Natural killer cell (primary cell): ENCODE measurements around the gene ITIH2. TPM values are rescaled to one million over a fixed set of nuclear protein-coding genes. Genes with fewer than 3 reads are reported as not detected.
A peak's percentile ranks its signal among the peaks of the same experiment; 100 is the strongest.

ENCODE experiments used
- ATAC-seq, 3 donors: fragments of 150-1000 bp in 2 of 3; fragments of 200-7000 bp in 1 of 3; cut with Tn5 transposase; 1 replicate in 1 of 3; 2 replicates in 2 of 3; pipeline ENCODE4 v1.10.0; 2021; ENCODE audit warnings: mild to moderate bottlenecking in 2 of 3, moderate library complexity in 2 of 3
- DNase-seq, 2 donors: peaks; one replicate each; pipeline versions ENCODE4 v3.0.0 to v3.0.0-alpha.2; 2013 to 2021; ENCODE audit warnings: mixed read lengths in 1 of 2
- H3K27ac ChIP-seq: one replicate; pipeline ENCODE4 v1.5.1; 2013; ENCODE audit warnings: mild to moderate bottlenecking, low read length
- H3K27me3 ChIP-seq: one replicate; pipeline ENCODE4 v1.6.1; 2013; ENCODE audit warnings: low read length; ENCODE audit not compliant: control insufficient read depth, insufficient read depth
- H3K36me3 ChIP-seq: one replicate; pipeline ENCODE4 v1.6.1; 2013; ENCODE audit warnings: low read length; ENCODE audit not compliant: control insufficient read depth, insufficient read depth
- H3K4me1 ChIP-seq: one replicate; pipeline ENCODE4 v1.6.1; 2013; ENCODE audit warnings: low read length; ENCODE audit not compliant: control insufficient read depth, insufficient read depth
- H3K4me3 ChIP-seq: one replicate; pipeline ENCODE4 v1.5.1; 2013; ENCODE audit warnings: low read length
- H3K9me3 ChIP-seq: one replicate; pipeline ENCODE4 v1.6.1; 2013; ENCODE audit warnings: low read length; ENCODE audit not compliant: control insufficient read depth, insufficient read depth
- H3K27ac Mint-ChIP-seq, 2 donors: one replicate each; pipeline ENCODE4 v1.8.0; 2022; ENCODE audit warnings: mild to moderate bottlenecking in 2 of 2, mixed read lengths in 2 of 2, moderate library complexity in 1 of 2
- H3K27me3 Mint-ChIP-seq, 2 donors: one replicate each; pipeline ENCODE4 v1.8.0; 2022; ENCODE audit warnings: low read depth in 2 of 2, mixed read lengths in 2 of 2
- H3K36me3 Mint-ChIP-seq: one replicate; pipeline ENCODE4 v1.8.0; 2022; ENCODE audit warnings: mixed read lengths
- H3K4me1 Mint-ChIP-seq, 2 donors: one replicate each; pipeline ENCODE4 v1.8.0; 2022; ENCODE audit warnings: mixed read lengths in 2 of 2
- H3K4me3 Mint-ChIP-seq: one replicate; pipeline ENCODE4 v1.8.0; 2022; ENCODE audit warnings: mild to moderate bottlenecking, moderate library complexity, mixed read lengths
- H3K9me3 Mint-ChIP-seq, 2 donors: one replicate each; pipeline ENCODE4 v1.8.0; 2022; ENCODE audit warnings: mixed read lengths in 2 of 2
- WGBS: methylation state at CpG from one replicate; pipeline ENCODE4 v1.1.7; 2013; ENCODE audit warnings: missing lambda C conversion rate; ENCODE audit not compliant: insufficient coverage; 5-methylcytosine and 5-hydroxymethylcytosine counted together
- intact Hi-C: fragments of 100-400 bp; cut with micrococcal nuclease; formaldehyde crosslinking; loops from one replicate; pipeline ENCODE4 v1.14.2; 2022
- total RNA-seq, 4 donors: library from RNA; stranded (reverse); fragments of 120-200 nt in 1 of 4; gene quantifications; one replicate each; pipeline versions ENCODE4 v1.2.3 to v1.2.4, GENCODE V29; 2013 to 2022
- TF ChIP-seq, protein P1 (sequence below): fragments of 200-600 bp; IDR thresholded peaks from one replicate; pipeline ENCODE4 v1.8.0; 2022; ENCODE audit warnings: antibody characterized with exemption

Gene ITIH2
- total RNA-seq, 3 donors from 2014 or later (not counting 1 experiment from before 2014, with no cell fraction given), result not detected

DNA sequence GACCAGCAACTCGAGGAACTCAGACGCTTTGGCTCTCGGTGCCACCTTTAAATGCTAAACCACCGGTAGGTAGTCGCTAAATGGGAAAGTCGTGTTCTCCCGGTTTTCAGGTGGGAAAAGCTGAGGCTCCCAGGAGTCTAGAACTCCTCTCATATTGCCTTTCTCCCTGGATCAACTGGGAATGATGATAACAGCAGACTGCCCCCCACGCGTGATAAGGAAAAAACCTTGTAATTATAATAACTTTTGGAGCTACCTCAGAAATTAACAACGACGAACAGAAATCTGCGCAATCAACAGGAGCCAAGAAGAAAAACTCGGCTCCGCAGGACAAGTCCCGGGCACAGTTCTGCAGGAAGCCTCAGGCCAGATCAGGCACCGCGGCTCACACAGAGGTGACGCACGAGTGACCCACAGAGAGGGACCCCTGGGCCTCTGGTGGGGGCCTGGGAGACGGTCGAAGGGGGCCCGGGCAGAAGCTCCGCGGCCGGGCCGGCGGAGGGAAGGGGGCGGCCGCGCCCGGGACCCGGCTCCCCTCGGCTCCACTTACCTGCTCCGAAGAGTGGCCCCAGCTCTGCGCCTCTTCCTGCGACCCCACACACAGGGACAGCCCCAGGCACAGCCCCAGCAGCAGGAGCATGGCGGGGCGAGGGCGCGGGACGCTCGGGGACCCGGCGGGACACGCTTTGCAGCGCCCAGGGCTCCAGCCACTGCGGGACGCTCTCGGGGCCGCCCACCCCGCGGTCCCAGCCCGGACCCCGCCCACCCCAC is 36.7 kb upstream of the ITIH2 start, which contains the start of gene ITIH5:
Gene ITIH5, minus strand, starts transcription at position 714 of the 771 bp plus-strand sequence. Its CDS starts 74 bp downstream, at position 640.
- Histone ChIP-seq H3K27me3 (peaks cover 26% of the 10 kb centered on the region), H3K27ac (no peak within 1 kb of the TSS), H3K36me3 (no peaks in the 10 kb centered on the region), H3K9me3 (no peaks in the 10 kb centered on the region), H3K4me3 (no peak within 1 kb of the TSS), H3K4me1 (peaks cover 8% of the 10 kb centered on the region)
- peak within 1 kb of the TSS; percentile 84 for H3K4me3 Mint-ChIP-seq
- H3K4me1 Mint-ChIP-seq, result peaks cover 12 to 13% of the 10 kb centered on the region in 2 donors
- no peaks in the 10 kb centered on the region for H3K36me3 Mint-ChIP-seq
- intact Hi-C loops, result no loop called here
- TF ChIP-seq, protein P1, sequence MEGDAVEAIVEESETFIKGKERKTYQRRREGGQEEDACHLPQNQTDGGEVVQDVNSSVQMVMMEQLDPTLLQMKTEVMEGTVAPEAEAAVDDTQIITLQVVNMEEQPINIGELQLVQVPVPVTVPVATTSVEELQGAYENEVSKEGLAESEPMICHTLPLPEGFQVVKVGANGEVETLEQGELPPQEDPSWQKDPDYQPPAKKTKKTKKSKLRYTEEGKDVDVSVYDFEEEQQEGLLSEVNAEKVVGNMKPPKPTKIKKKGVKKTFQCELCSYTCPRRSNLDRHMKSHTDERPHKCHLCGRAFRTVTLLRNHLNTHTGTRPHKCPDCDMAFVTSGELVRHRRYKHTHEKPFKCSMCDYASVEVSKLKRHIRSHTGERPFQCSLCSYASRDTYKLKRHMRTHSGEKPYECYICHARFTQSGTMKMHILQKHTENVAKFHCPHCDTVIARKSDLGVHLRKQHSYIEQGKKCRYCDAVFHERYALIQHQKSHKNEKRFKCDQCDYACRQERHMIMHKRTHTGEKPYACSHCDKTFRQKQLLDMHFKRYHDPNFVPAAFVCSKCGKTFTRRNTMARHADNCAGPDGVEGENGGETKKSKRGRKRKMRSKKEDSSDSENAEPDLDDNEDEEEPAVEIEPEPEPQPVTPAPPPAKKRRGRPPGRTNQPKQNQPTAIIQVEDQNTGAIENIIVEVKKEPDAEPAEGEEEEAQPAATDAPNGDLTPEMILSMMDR, result no peak
- DNase-seq (peak; percentile 14 to 17), ATAC-seq (peak in 1 of 3 donors; percentile 45)
- WGBS, result 2% methylated on average over 49 of the region's 54 CpGs
- H3K9me3 Mint-ChIP-seq, result no peaks in the 10 kb centered on the region
- H3K27ac Mint-ChIP-seq, result no peak within 1 kb of the TSS
- H3K27me3 Mint-ChIP-seq, result peaks cover 46 to 62% of the 10 kb centered on the region in 2 donors

DNA sequence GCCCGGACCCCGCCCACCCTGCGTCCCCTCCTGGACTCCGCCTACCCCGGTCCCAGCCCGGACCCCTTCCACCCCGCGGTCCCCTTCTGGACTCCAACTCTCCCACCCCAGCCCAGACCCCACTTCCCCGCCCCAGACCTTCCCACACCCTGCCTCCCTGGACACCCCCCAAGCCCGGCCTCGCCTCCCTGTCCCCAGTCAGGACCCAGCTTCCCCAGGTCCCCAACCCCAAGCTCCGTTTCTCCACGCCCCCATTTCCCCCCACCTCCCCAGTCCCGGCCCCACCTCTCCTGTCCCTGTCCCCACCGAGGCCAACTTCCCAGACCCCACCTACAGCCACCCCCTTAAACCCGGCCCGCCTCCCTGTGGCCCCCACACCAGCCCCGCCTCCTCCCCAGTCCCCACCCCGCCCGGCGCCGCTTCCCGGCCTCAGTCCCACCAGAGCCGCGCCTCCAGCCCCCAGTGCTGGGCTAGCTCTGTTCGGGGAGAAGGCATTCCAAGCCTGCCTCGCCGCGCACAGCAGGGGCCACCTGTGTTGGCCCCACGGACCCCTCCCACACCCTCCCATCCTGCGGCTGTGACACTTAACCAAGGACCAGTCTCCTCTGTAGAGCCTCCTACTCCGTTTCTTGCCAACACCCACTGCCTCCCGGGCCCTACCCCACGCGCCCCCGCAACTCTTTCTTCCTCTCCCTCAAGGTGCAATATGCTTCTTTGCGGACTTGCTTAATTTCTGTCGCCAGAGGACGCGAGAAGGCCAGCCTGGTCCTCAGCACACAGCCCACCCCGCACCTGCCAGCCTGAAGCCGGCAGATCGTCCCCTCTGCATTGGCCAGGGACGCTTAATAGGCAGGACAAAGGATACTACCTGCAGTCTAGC is 35.6 kb upstream of the ITIH2 start:
- DNase-seq, result peak in 1 of 2 donors; percentile 14
- Mint-ChIP-seq H3K27me3 (peaks cover 52 to 67% of the 10 kb centered on the region in 2 donors), H3K27ac (no peak overlapping the region), H3K4me3 (peak overlapping the region; percentile 84), H3K9me3 (no peaks in the 10 kb centered on the region), H3K4me1 (peaks cover 12 to 13% of the 10 kb centered on the region in 2 donors), H3K36me3 (no peaks in the 10 kb centered on the region)
- H3K36me3 ChIP-seq, result no peaks in the 10 kb centered on the region
- peak; percentile 24 to 55 (median 36) for ATAC-seq
- intact Hi-C loops, result no loop called here
- H3K27me3 ChIP-seq, result peaks cover 24% of the 10 kb centered on the region
- H3K9me3 ChIP-seq, result no peaks in the 10 kb centered on the region
- peaks cover 8% of the 10 kb centered on the region for H3K4me1 ChIP-seq
- WGBS, result 5% methylated on average over 42 of the region's 44 CpGs
- TF ChIP-seq, protein P1, result no peak
- no peak overlapping the region for H3K27ac ChIP-seq
- no peak overlapping the region for H3K4me3 ChIP-seq

DNA sequence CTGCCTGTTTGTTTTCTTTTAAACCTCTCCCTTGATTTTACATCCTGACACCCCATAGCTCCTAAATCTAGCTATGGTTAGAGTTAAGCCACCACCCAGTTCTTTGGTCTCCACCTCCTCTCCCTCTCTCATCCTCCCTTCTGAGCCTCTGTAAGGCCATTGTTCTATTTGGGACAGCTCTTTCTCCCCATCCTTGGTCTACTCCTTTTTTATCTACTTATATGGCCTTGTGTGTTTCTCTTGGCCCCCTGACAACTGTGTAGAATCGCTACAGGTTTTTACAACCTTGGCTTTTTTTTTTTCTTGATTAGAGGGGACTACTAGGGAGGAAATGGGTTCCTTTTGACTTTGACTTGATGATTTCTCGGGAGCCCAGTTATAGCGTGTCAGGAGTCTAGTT is 33.0 kb upstream of the ITIH2 start:
- H3K27ac ChIP-seq, result no peak overlapping the region
- peaks cover 16% of the 10 kb centered on the region for H3K27me3 ChIP-seq
- H3K9me3 ChIP-seq, result no peaks in the 10 kb centered on the region
- intact Hi-C loops, result no loop called here
- TF ChIP-seq, protein P1, result no peak
- Mint-ChIP-seq H3K27me3 (peaks cover 55 to 71% of the 10 kb centered on the region in 2 donors), H3K4me3 (no peak overlapping the region), H3K36me3 (no peaks in the 10 kb centered on the region), H3K4me1 (peaks cover 12 to 13% of the 10 kb centered on the region in 2 donors), H3K9me3 (no peaks in the 10 kb centered on the region), H3K27ac (no peak overlapping the region)
- H3K36me3 ChIP-seq, result no peaks in the 10 kb centered on the region
- H3K4me3 ChIP-seq, result no peak overlapping the region
- no peak for DNase-seq
- WGBS, result 91% methylated on average over 1 of the region's 3 CpGs
- peaks cover 8% of the 10 kb centered on the region for H3K4me1 ChIP-seq
- no peak for ATAC-seq
